Keratinocyte (primary cell): Measurements from ENCODE around the gene RBBP6.

Experiments used
- CTCF ChIP-seq, 3 experiments: IDR thresholded peaks in 1 of 3; conservative IDR thresholded peaks in 1 of 3; optimal IDR thresholded peaks in 1 of 3; 2 replicates in 2 of 3; 3 replicates in 1 of 3; pipeline versions ENCODE3 to v1.5.1; 2011; ENCODE audit warnings: low read length in 3 of 3, mild to moderate bottlenecking in 3 of 3, moderate library complexity in 2 of 3, control low read depth in 1 of 3, inconsistent platforms in 1 of 3; ENCODE audit not compliant: insufficient read depth in 2 of 3; ENCODE audit errors: extremely low read depth in 1 of 3
- EZH2 ChIP-seq: IDR thresholded peaks from one replicate; pipeline ENCODE4 v1.6.1; 2012; ENCODE audit warnings: inconsistent platforms, mild to moderate bottlenecking, low read length, moderate library complexity

DNA sequence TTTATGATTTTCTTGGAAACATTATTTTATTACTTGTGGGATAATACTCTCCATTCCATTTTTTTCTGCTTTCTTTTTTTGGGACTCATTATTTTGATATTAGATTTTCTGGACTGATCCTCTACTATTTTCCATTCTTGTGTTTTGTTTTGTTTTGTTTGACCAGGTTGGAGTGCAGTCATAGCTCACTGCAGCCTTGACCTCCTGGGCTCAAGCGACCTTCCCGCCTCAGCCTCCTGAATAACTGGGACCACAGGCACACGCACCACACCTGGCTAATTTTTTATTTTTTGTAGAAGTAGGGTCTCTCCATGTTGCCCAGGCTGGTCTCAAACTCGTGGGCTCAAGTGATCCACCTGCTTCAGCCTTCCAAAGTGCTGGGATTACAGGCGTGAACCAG is 44.1 kb downstream of the RBBP6 start:
- no peak for TF ChIP-seq CTCF (optimal IDR thresholded peaks at IDR 0.05 in 1 of 3, IDR thresholded peaks at IDR 0.05 in 1 of 3, conservative IDR thresholded peaks at IDR 0.05 in 1 of 3; ENCODE audit: extremely low read depth in 1 of 3, insufficient read depth in 2 of 3, low read length in 3 of 3)
- TF ChIP-seq EZH2, result no peak
